PFSK-1 (cell line): Measurements from ENCODE around the gene GLA.
A peak's percentile ranks its signal among the peaks of the same experiment; 100 is the strongest.

ENCODE experiments used
- FOXP2 ChIP-seq: optimal IDR thresholded peaks from 2 replicates; pipeline ENCODE3; 2011; ENCODE audit warnings: borderline replicate concordance, control low read depth, inconsistent platforms; ENCODE audit not compliant: insufficient read depth; ENCODE audit errors: extremely low read length, extremely low read depth
- POLR2AphosphoS5 ChIP-seq: IDR thresholded peaks from 2 replicates; pipeline ENCODE4 v1.6.1; 2012; ENCODE audit warnings: low read depth, mild to moderate bottlenecking, control low read depth, low read length, moderate library complexity
- SIN3A ChIP-seq: IDR thresholded peaks from 2 replicates; pipeline ENCODE4 v1.6.1; 2012; ENCODE audit warnings: mild to moderate bottlenecking, low read length, moderate library complexity, borderline replicate concordance; ENCODE audit not compliant: insufficient read depth
- TAF1 ChIP-seq: IDR thresholded peaks from 2 replicates; pipeline ENCODE4 v1.6.1; 2012; ENCODE audit warnings: low read length, control low read depth, borderline replicate concordance; ENCODE audit not compliant: insufficient read depth
- TF ChIP-seq, protein P1 (sequence below), 2 experiments: IDR thresholded peaks; 2 replicates each; pipeline versions ENCODE4 v1.6.1 to v1.8.0; 2011 to 2012; ENCODE audit warnings: low read depth in 2 of 2, low read length in 2 of 2, control low read depth in 1 of 2, inconsistent platforms in 1 of 2, mild to moderate bottlenecking in 1 of 2, moderate library complexity in 1 of 2; ENCODE audit not compliant: insufficient read depth in 1 of 2

GLA gene

DNA sequence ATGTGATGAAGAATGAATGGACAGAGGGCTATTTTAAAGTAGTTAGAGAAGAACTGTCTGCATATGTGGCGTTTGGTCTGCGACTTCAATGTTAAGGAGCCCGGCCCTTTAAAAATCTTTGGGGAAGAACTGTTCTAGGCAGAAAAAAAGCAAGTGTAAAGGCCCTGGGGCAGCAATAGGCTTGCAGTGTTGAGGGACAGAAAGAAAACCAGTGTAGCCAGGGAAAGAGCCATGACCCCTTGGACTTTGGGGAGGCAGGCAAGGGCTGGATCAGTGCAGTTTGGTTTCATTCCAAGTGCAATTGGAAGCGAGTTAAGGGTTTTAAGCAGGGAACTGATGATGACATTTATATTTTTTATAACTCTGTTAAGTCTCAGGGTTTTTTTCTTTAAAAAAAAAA is 7.9 kb downstream of the GLA start:
- no peak for TF ChIP-seq POLR2AphosphoS5
- TF ChIP-seq, protein P1, sequence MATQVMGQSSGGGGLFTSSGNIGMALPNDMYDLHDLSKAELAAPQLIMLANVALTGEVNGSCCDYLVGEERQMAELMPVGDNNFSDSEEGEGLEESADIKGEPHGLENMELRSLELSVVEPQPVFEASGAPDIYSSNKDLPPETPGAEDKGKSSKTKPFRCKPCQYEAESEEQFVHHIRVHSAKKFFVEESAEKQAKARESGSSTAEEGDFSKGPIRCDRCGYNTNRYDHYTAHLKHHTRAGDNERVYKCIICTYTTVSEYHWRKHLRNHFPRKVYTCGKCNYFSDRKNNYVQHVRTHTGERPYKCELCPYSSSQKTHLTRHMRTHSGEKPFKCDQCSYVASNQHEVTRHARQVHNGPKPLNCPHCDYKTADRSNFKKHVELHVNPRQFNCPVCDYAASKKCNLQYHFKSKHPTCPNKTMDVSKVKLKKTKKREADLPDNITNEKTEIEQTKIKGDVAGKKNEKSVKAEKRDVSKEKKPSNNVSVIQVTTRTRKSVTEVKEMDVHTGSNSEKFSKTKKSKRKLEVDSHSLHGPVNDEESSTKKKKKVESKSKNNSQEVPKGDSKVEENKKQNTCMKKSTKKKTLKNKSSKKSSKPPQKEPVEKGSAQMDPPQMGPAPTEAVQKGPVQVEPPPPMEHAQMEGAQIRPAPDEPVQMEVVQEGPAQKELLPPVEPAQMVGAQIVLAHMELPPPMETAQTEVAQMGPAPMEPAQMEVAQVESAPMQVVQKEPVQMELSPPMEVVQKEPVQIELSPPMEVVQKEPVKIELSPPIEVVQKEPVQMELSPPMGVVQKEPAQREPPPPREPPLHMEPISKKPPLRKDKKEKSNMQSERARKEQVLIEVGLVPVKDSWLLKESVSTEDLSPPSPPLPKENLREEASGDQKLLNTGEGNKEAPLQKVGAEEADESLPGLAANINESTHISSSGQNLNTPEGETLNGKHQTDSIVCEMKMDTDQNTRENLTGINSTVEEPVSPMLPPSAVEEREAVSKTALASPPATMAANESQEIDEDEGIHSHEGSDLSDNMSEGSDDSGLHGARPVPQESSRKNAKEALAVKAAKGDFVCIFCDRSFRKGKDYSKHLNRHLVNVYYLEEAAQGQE (IDR thresholded peaks at IDR 0.05; ENCODE audit: insufficient read depth in 1 of 2, low read depth in 2 of 2, low read length in 2 of 2), result no peak
- TF ChIP-seq SIN3A, result no peak
- no peak for TF ChIP-seq FOXP2
- TF ChIP-seq TAF1, result no peak

DNA sequence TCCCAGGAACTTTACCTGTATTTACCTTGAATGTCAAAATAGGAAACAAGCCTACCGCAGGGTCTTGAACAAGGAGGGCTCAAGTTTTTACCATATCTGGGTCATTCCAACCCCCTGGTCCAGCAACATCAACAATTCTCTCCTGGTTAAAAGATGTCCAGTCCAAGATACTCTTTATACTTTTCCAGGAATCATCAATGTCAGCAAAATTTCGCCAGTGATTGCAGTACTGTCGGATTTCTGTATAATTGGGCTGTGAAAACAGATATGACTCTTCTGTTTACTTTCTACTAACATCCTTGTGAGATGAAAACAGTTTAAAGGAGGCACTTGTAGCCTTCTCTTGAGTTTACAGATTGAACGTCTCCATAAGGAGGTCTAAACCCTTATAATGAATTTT is 9.0 kb downstream of the GLA start:
- TF ChIP-seq FOXP2 (no peak), TAF1 (no peak), SIN3A (no peak), POLR2AphosphoS5 (no peak)
- TF ChIP-seq, protein P1 (IDR thresholded peaks at IDR 0.05; ENCODE audit: insufficient read depth in 1 of 2, low read depth in 2 of 2, low read length in 2 of 2), result no peak

DNA sequence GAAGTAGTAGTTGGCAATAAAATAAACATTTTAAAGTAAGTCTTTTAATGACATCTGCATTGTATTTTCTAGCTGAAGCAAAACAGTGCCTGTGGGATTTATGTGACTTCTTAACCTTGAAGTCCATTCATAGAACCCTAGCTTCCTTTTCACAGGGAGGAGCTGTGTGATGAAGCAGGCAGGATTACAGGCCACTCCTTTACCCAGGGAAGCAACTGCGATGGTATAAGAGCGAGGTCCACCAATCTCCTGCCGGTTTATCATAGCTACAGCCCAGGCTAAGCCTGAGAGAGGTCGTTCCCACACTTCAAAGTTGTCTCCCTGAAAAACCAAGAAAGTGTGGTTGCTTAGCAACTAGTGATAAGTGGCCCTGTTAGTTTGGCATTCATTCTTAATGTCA is 9.9 kb downstream of the GLA start:
- TF ChIP-seq SIN3A, result no peak
- TF ChIP-seq, protein P1 (IDR thresholded peaks at IDR 0.05; ENCODE audit: insufficient read depth in 1 of 2, low read depth in 2 of 2, low read length in 2 of 2), result no peak
- no peak for TF ChIP-seq TAF1
- no peak for TF ChIP-seq FOXP2
- no peak for TF ChIP-seq POLR2AphosphoS5

DNA sequence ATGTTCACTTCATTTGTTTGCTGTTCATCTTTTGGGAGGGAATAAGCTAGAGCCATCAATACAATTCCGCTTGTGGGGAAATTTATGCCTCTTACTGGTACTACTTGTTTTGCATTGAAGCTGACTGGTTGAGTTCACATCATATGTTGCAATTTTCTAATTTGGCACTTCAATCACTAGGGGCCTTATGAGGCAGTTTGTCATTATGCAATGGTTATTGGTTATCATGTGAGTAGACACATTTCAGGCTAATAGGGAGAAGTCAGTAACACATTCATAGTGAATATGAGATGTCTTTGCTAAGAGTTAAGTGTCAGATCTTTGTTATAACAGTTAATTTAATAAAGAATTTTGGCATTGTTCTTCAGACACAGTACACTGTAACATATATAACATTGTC is 11.9 kb downstream of the GLA start:
- no peak for TF ChIP-seq SIN3A
- TF ChIP-seq POLR2AphosphoS5, result peak; percentile 40; the same call in 1 of the 2 replicates

DNA sequence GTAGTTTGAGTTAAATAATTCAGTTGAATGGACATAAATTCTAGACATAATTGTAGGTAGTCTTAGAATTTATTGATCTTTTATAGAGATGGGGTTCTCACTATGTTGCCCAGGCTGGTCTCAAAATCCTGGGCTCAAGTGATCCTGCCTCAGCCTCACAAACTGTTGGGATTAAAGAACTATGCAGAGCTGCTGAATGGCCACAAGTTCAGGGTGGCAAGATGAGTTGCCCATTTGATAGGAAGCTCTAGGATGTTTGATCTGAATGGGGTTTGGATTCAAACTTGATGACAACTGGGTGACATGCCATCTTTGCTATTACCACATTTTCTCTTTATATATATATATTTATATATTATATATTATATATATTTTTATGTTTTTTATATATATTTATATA is 13.4 kb downstream of the GLA start:
- TF ChIP-seq FOXP2, result no peak
- no peak for TF ChIP-seq TAF1
- TF ChIP-seq, protein P1 (IDR thresholded peaks at IDR 0.05; ENCODE audit: insufficient read depth in 1 of 2, low read depth in 2 of 2, low read length in 2 of 2), result no peak
- no peak for TF ChIP-seq SIN3A
- TF ChIP-seq POLR2AphosphoS5, result 0 out of 2 replicates have a peak, but pooled peaks have one; percentile 23
